K562 (cell line): ENCODE data around the gene UPF2. TPM values are rescaled to one million over a fixed set of nuclear protein-coding genes. Genes with fewer than 3 reads are reported as not detected.

Experiments
- ATAC-seq: fragments of 200-7000 bp; cut with Tn5 transposase; 3 replicates; pipeline ENCODE4 v1.9.1; 2020; ENCODE audit warnings: moderate library complexity
- BruUV-seq: library from RNA; stranded (reverse); fragments of 400-500 nt; replicated peaks from 2 replicates; lab custom pipeline; 2021; lab: Mats Ljungman, UMichigan
- CTCF ChIA-PET: fragments of 300-600 bp; formaldehyde crosslinking; extraction: SDS; loops from one replicate; lab custom pipeline; 2021; ENCODE audit warnings: low intra/inter-chr PET ratio; lab: Yijun Ruan, JAX
- POLR2A ChIA-PET: fragments of 300-600, 350-650 bp; sonication (Branson Sonifier 250); formaldehyde crosslinking; extraction: SDS; loops from one replicate; lab custom pipeline; 2021; ENCODE audit warnings: antibody characterized with exemption, inconsistent platforms; lab: Yijun Ruan, JAX
- DNase-seq, 4 experiments: peaks; one replicate each; pipeline versions ENCODE4 v3.0.0 to v3.0.0-alpha.2; 2011 to 2018; ENCODE audit warnings: low spot score in 3 of 4, mixed read lengths in 3 of 4; ENCODE audit errors: extremely low read depth in 1 of 4
- FAIRE-seq: peaks from 2 replicates; lab custom pipeline; 2011; peaks lifted over from hg19 to GRCh38; lab: Jason Lieb, UNC
- H2AFZ ChIP-seq: 2 replicates; pipeline ENCODE4 v1.6.0; 2011; ENCODE audit warnings: low read depth, low read length, control low read depth, inconsistent platforms
- H3K27ac ChIP-seq: fragments of 200-600 bp; 3 replicates; pipeline ENCODE4 v1.8.0; 2011; ENCODE audit warnings: low read depth, mild to moderate bottlenecking, control low read depth, inconsistent platforms, low read length, moderate library complexity, mixed read lengths; ENCODE audit errors: extremely low read depth
- H3K27me3 ChIP-seq, 2 experiments: fragments of 300-600 bp in 1 of 2; 2 replicates in 1 of 2; 3 replicates in 1 of 2; pipeline versions ENCODE4 v1.6.0 to v1.8.0; 2011; ENCODE audit warnings: inconsistent platforms in 2 of 2, low read length in 2 of 2, mild to moderate bottlenecking in 1 of 2, mixed read lengths in 1 of 2, moderate library complexity in 1 of 2; ENCODE audit not compliant: control insufficient read depth in 2 of 2, insufficient read depth in 2 of 2
- H3K36me3 ChIP-seq: fragments of 300-600 bp; 3 replicates; pipeline ENCODE4 v1.8.0; 2011; ENCODE audit warnings: mild to moderate bottlenecking, low read length, inconsistent platforms; ENCODE audit not compliant: control insufficient read depth, insufficient read depth
- H3K4me1 ChIP-seq, 2 experiments: fragments of 200-600 bp in 1 of 2; replicated peaks in 1 of 2; 2 replicates in 1 of 2; 3 replicates in 1 of 2; pipeline versions ENCODE4 v1.5.1 to v1.8.0; 2011; ENCODE audit warnings: inconsistent platforms in 2 of 2, low read length in 2 of 2, mild to moderate bottlenecking in 1 of 2, mixed read lengths in 1 of 2, moderate library complexity in 1 of 2; ENCODE audit not compliant: control insufficient read depth in 2 of 2, insufficient read depth in 2 of 2
- H3K4me2 ChIP-seq: 2 replicates; pipeline ENCODE4 v1.6.1; 2011; ENCODE audit warnings: low read length, control low read depth, inconsistent platforms, mixed read lengths; ENCODE audit not compliant: insufficient read depth
- H3K4me3 ChIP-seq: fragments of 200-600 bp; sonication (generic), shearing (Covaris generic); 2 replicates; pipeline ENCODE4 v1.5.1; 2016; ENCODE audit warnings: control low read depth, inconsistent platforms
- H3K79me2 ChIP-seq: fragments of 200-600 bp; 3 replicates; pipeline ENCODE4 v1.8.0; 2011; ENCODE audit warnings: low read length, inconsistent platforms; ENCODE audit not compliant: control insufficient read depth, insufficient read depth
- H3K9ac ChIP-seq, 2 experiments: 2 replicates each; pipeline versions ENCODE4 v1.6.0 to v1.6.1; 2011; ENCODE audit warnings: low read depth in 2 of 2, low read length in 2 of 2, control low read depth in 1 of 2, inconsistent platforms in 1 of 2, mild to moderate bottlenecking in 1 of 2, mixed read lengths in 1 of 2; ENCODE audit not compliant: insufficient read depth in 1 of 2
- H3K9me1 ChIP-seq: one replicate; pipeline ENCODE4 v1.6.0; 2011; ENCODE audit warnings: inconsistent platforms, mild to moderate bottlenecking, low read length, moderate library complexity; ENCODE audit not compliant: control insufficient read depth, insufficient read depth
- H3K9me3 ChIP-seq: replicated peaks from 2 replicates; pipeline ENCODE4 v1.5.1; 2011; ENCODE audit warnings: low read depth, low read length, inconsistent platforms; ENCODE audit not compliant: control insufficient read depth, insufficient read depth
- H4K20me1 ChIP-seq: replicated peaks from 2 replicates; pipeline ENCODE4 v1.6.1; 2011; ENCODE audit warnings: low read length, inconsistent platforms, mixed read lengths; ENCODE audit not compliant: control insufficient read depth, insufficient read depth
- CBX5 ChIP-seq: IDR thresholded peaks from 2 replicates; pipeline ENCODE4 v1.6.1; 2014; ENCODE audit warnings: low read depth, borderline replicate concordance
- EWSR1 ChIP-seq: fragments of 450-650 bp; IDR thresholded peaks from 2 replicates; pipeline ENCODE4 v1.6.1; 2018; ENCODE audit warnings: borderline replicate concordance, mild to moderate bottlenecking, low read depth, moderate library complexity; ENCODE audit not compliant: partially characterized antibody
- NFATC3 ChIP-seq: fragments of 450-650 bp; IDR thresholded peaks from 2 replicates; pipeline ENCODE4 v1.6.1; 2017; ENCODE audit warnings: mild to moderate bottlenecking
- POLR2B ChIP-seq: fragments of 450-650 bp; IDR thresholded peaks from 2 replicates; pipeline ENCODE4 v1.6.1; 2018; ENCODE audit warnings: low read depth; ENCODE audit not compliant: partially characterized antibody
- POLR3A ChIP-seq: IDR thresholded peaks from 2 replicates; pipeline ENCODE4 v1.6.1; 2011; ENCODE audit warnings: borderline replicate concordance, mild to moderate bottlenecking, moderate library complexity; ENCODE audit not compliant: insufficient read length, insufficient read depth; ENCODE audit errors: extremely low read depth
- RBM15 ChIP-seq: fragments of 200-400 bp; formaldehyde crosslinking; IDR thresholded peaks from 2 replicates; pipeline ENCODE4 v1.6.1; 2018; ENCODE audit warnings: mild to moderate bottlenecking, low read length, moderate library complexity; ENCODE audit not compliant: insufficient read depth
- STAG1 ChIP-seq: sonication (generic); formaldehyde crosslinking; IDR thresholded peaks from 2 replicates; pipeline ENCODE4 v1.5.0; 2020; ENCODE audit warnings: missing genetic modification reagents, borderline replicate concordance
- ZNF175 ChIP-seq: fragments of 200-800 bp; sonication (Bioruptor generic); IDR thresholded peaks from 2 replicates; pipeline ENCODE4 v1.6.1; 2016; ENCODE audit warnings: low read depth, mild to moderate bottlenecking, missing genetic modification characterization, missing compliant biosample characterization
- ZNF239 ChIP-seq: fragments of 250-450 bp; sonication (Bioruptor Pico); IDR thresholded peaks from 2 replicates; pipeline ENCODE4 v1.4.0; 2020; ENCODE audit warnings: mild to moderate bottlenecking
- ZNF24 ChIP-seq: fragments of 450-650 bp; IDR thresholded peaks from 2 replicates; pipeline ENCODE4 v1.6.1; 2016
- WGBS: fragments of 100-300 bp; shearing (Covaris generic); methylation state at CpG from one replicate; pipeline ENCODE4 v1.1.6; 2016; ENCODE audit warnings: low coverage, mixed read lengths; ENCODE audit not compliant: insufficient coverage; ENCODE audit errors: missing lambda C conversion rate; 5-methylcytosine and 5-hydroxymethylcytosine counted together
- in situ Hi-C: fragments of 300-500 bp; cut with MboI; formaldehyde crosslinking; loops from 4 replicates; pipeline ENCODE4 v1.15.0; 2018; ENCODE audit warnings: inconsistent platforms, mixed read lengths
- intact Hi-C: fragments of 100-400 bp; cut with micrococcal nuclease; formaldehyde crosslinking; loops from 2 replicates; pipeline ENCODE4 v1.14.2; 2022
- polyA plus RNA-seq, 8 experiments: library from polyadenylated mRNA; depleted of rRNA in 4 of 8; stranded (reverse) in 5 of 8; unstranded in 3 of 8; fragments of >200 nt; fragmentation: Nextera tagmentation in 2 of 8; fragmentation: Illumina TruSeq in 1 of 8; extraction: Ambion mirVana in 2 of 8; extraction: Trizol in 1 of 8; gene quantifications; 2 replicates each; pipeline versions ENCODE4 v1.2.1 to v1.2.3, GENCODE V29; 2011 to 2014; ENCODE audit warnings: inconsistent platforms in 1 of 8, missing spikeins in 1 of 8
- total RNA-seq, 7 experiments: library from RNA; depleted of rRNA in 6 of 7; stranded (reverse); fragments of >200 nt in 6 of 7; fragmentation: Illumina TruSeq in 2 of 7; extraction: Trizol in 2 of 7; gene quantifications; 2 replicates each; pipeline versions ENCODE4 v1.2.1 to v1.2.3, GENCODE V29; 2011 to 2021; ENCODE audit warnings: low replicate concordance in 1 of 7
- TF ChIP-seq, protein P1 (sequence below): fragments of 250-450 bp; sonication (Bioruptor Pico); IDR thresholded peaks from 2 replicates; pipeline ENCODE4 v1.9.0; 2021; ENCODE audit warnings: mild to moderate bottlenecking
- TF ChIP-seq, protein P2 (sequence below), 3 experiments: IDR thresholded peaks in 2 of 3; conservative IDR thresholded peaks in 1 of 3; 2 replicates each; pipeline ENCODE4 v1.5.1; 2011 to 2012; ENCODE audit warnings: low read length in 3 of 3, mild to moderate bottlenecking in 3 of 3, control low read depth in 2 of 3, improper control_type of control experiment in 1 of 3, inconsistent platforms in 1 of 3, low read depth in 1 of 3, mixed read lengths in 1 of 3, moderate library complexity in 1 of 3; ENCODE audit not compliant: insufficient read depth in 2 of 3
- TF ChIP-seq, protein P3 (sequence below): IDR thresholded peaks from 3 replicates; pipeline ENCODE4 v1.6.1; 2011; ENCODE audit warnings: borderline replicate concordance, mild to moderate bottlenecking; ENCODE audit not compliant: insufficient read length, insufficient read depth
- TF ChIP-seq, protein P4 (sequence below): fragments of 450-650 bp; formaldehyde crosslinking; IDR thresholded peaks from 2 replicates; pipeline ENCODE4 v1.4.0; 2022; ENCODE audit warnings: missing genetic modification characterization

UPF2 gene
- total and polyA plus RNA-seq, 9 of the 15 experiments (the other 6 are each of a cell fraction or from before 2014, with no cell fraction given) = 13.9 to 37.7 (median 23.7) TPM

DNA sequence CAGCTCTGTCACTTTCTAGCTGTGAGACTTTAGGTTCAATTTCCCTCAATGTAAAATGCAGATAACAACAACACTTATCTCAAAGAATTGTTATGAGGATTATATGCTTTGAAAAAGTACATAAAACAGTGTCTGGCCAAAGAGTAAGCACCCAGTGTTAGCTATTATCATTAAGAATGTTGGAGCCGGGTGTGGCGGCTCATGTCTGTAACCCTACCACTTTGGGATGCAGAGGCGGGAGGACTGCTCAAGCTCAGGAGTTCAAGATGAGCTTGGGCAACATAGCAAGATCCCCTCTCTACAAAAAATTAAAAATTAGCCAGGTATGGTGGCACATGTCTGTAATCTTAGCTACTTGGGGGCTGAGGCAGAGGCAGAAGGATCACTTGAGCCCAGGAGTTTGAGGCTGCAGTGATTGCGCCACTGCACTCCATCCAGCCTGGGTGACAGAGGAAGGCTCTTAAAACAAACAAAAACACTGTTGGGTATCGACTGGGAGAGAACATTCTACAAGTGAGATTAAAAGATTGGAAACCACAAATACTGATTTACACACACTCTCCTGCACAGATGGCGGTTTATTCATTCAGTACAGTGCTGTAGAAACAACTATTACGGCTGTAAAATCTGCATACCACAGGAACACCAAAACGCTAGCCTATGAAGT lies 112.2 kb downstream of the UPF2 start (continued):
- no peak for TF ChIP-seq ZNF239 (CRISPR knock-in tag)

DNA sequence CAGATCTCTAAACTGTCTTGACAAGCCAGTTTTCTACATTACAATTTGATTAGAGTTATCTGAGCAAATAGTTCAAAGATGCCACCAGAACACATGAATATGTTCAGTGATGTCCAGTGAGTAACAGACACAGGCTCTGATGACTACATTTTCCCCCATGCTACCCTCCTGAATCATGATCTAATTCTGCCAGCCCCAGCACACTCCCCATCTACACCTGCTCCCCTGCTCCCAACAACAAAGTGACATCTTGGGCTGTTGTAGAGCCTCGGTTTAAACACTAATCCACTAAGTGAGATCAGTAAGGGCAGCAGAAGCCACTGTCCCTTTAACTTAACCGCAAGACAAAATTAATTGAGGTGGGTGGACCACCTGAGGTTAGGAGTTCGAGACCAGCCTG lies 114.9 kb downstream of the UPF2 start:
- intact Hi-C loops = no loop called here
- 96% methylated on average over 3 of the region's 3 CpGs for WGBS
- H4K20me1 ChIP-seq = no peaks in the 10 kb centered on the region
- BruUV-seq = no TSS peak
- no peak overlapping the region for H3K9ac ChIP-seq
- ATAC-seq = no peak
- TF ChIP-seq, protein P1, sequence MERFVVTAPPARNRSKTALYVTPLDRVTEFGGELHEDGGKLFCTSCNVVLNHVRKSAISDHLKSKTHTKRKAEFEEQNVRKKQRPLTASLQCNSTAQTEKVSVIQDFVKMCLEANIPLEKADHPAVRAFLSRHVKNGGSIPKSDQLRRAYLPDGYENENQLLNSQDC = no peak
- TF ChIP-seq POLR3A (no peak), CBX5 (no peak), POLR2B (no peak), RBM15 (no peak), NFATC3 (no peak), STAG1 (CRISPR knock-in tag) (no peak), EWSR1 (no peak), ZNF175 (CRISPR knock-in tag) (no peak), ZNF24 (no peak)
- TF ChIP-seq, protein P2, sequence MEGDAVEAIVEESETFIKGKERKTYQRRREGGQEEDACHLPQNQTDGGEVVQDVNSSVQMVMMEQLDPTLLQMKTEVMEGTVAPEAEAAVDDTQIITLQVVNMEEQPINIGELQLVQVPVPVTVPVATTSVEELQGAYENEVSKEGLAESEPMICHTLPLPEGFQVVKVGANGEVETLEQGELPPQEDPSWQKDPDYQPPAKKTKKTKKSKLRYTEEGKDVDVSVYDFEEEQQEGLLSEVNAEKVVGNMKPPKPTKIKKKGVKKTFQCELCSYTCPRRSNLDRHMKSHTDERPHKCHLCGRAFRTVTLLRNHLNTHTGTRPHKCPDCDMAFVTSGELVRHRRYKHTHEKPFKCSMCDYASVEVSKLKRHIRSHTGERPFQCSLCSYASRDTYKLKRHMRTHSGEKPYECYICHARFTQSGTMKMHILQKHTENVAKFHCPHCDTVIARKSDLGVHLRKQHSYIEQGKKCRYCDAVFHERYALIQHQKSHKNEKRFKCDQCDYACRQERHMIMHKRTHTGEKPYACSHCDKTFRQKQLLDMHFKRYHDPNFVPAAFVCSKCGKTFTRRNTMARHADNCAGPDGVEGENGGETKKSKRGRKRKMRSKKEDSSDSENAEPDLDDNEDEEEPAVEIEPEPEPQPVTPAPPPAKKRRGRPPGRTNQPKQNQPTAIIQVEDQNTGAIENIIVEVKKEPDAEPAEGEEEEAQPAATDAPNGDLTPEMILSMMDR (IDR thresholded peaks at IDR 0.05 in 2 of 3, conservative IDR thresholded peaks at IDR 0.05 in 1 of 3; ENCODE audit: insufficient read depth in 2 of 3, low read depth in 1 of 3, low read length in 3 of 3) = no peak
- TF ChIP-seq, protein P3, sequence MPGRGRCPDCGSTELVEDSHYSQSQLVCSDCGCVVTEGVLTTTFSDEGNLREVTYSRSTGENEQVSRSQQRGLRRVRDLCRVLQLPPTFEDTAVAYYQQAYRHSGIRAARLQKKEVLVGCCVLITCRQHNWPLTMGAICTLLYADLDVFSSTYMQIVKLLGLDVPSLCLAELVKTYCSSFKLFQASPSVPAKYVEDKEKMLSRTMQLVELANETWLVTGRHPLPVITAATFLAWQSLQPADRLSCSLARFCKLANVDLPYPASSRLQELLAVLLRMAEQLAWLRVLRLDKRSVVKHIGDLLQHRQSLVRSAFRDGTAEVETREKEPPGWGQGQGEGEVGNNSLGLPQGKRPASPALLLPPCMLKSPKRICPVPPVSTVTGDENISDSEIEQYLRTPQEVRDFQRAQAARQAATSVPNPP = no peak
- TF ChIP-seq, protein P4, sequence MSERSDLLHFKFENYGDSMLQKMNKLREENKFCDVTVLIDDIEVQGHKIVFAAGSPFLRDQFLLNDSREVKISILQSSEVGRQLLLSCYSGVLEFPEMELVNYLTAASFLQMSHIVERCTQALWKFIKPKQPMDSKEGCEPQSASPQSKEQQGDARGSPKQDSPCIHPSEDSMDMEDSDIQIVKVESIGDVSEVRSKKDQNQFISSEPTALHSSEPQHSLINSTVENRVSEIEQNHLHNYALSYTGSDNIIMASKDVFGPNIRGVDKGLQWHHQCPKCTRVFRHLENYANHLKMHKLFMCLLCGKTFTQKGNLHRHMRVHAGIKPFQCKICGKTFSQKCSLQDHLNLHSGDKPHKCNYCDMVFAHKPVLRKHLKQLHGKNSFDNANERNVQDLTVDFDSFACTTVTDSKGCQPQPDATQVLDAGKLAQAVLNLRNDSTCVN (CRISPR knock-in tag) = no peak
- H3K27me3 ChIP-seq = no peaks in the 10 kb centered on the region
- peaks cover 75% of the 10 kb centered on the region for H3K36me3 ChIP-seq
- no peak overlapping the region for H3K27ac ChIP-seq
- no peaks in the 10 kb centered on the region for H3K79me2 ChIP-seq
- no peak for FAIRE-seq
- DNase-seq = no peak
- H3K4me1 ChIP-seq = no peaks in the 10 kb centered on the region
- no peaks in the 10 kb centered on the region for H3K9me1 ChIP-seq
- H3K9me3 ChIP-seq = no peaks in the 10 kb centered on the region
- no peak overlapping the region for H3K4me3 ChIP-seq
- no peak overlapping the region for H3K4me2 ChIP-seq
- in situ Hi-C loops = no loop called here
- ChIA-PET POLR2A (interaction anchor here (0.7 kb wide), 1 partner anchor 95 kb away, joined by 3 read pairs; no protein-coding TSS in a partner anchor), CTCF (no interaction called here)
- no peak overlapping the region for H2AFZ ChIP-seq
